Ectodermal cell (in vitro differentiated cells): ENCODE results near the gene WDR5.

Source experiments
- H3K27ac ChIP-seq: 2 replicates; pipeline ENCODE4 v1.7.0; 2013; ENCODE audit warnings: mild to moderate bottlenecking, low read depth, low read length; ENCODE audit not compliant: insufficient read depth, poor library complexity, severe bottlenecking
- H3K27me3 ChIP-seq: 2 replicates; pipeline ENCODE4 v1.7.0; 2013; ENCODE audit warnings: mild to moderate bottlenecking, low read length; ENCODE audit not compliant: insufficient read depth, control insufficient read depth, poor library complexity, severe bottlenecking
- H3K36me3 ChIP-seq: one replicate; pipeline ENCODE4 v1.7.0; 2013; ENCODE audit warnings: low read length; ENCODE audit not compliant: control insufficient read depth, insufficient read depth
- H3K4me1 ChIP-seq: one replicate; pipeline ENCODE4 v1.7.0; 2013; ENCODE audit warnings: low read length; ENCODE audit not compliant: control insufficient read depth, insufficient read depth
- H3K4me3 ChIP-seq: 2 replicates; pipeline ENCODE4 v1.7.0; 2013; ENCODE audit warnings: low read depth, low read length, control low read depth; ENCODE audit not compliant: insufficient read depth
- H3K9me3 ChIP-seq: 2 replicates; pipeline ENCODE4 v1.7.0; 2013; ENCODE audit warnings: mild to moderate bottlenecking, low read length, moderate library complexity; ENCODE audit not compliant: control insufficient read depth
- WGBS, 2 experiments: methylation state at CpG; one replicate each; pipeline ENCODE4 v1.1.7; 2013; ENCODE audit warnings: missing lambda C conversion rate in 2 of 2; 5-methylcytosine and 5-hydroxymethylcytosine counted together

The WDR5 gene

GRCh38 chr9:134178768-134179551 lies 43.1 kb downstream of the WDR5 start:
- Histone ChIP-seq H3K4me3 (no peak overlapping the region), H3K36me3 (no peaks in the 10 kb centered on the region), H3K27me3 (no peaks in the 10 kb centered on the region), H3K27ac (no peak overlapping the region), H3K4me1 (peaks cover 9% of the 10 kb centered on the region), H3K9me3 (no peaks in the 10 kb centered on the region)
- WGBS, 2 experiments, result 80 to 82% methylated on average over 30 of the region's 30 CpGs

- peaks cover 9% of the 10 kb centered on the region for H3K4me1 ChIP-seq
- no peaks in the 10 kb centered on the region for H3K9me3 ChIP-seq
- H3K4me3 ChIP-seq, result no peak overlapping the region
- no peaks in the 10 kb centered on the region for H3K27me3 ChIP-seq
- WGBS, 2 experiments, result 92 to 93% methylated on average over 6 of the region's 6 CpGs
- no peak overlapping the region for H3K27ac ChIP-seq
- no peaks in the 10 kb centered on the region for H3K36me3 ChIP-seq
Measured at GRCh38 chr9:134179595-134179917, 43.7 kb downstream of the WDR5 start.

GRCh38 chr9:134179918-134180785 lies 44.3 kb downstream of the WDR5 start:
- Histone ChIP-seq H3K27me3 (no peaks in the 10 kb centered on the region), H3K27ac (no peak overlapping the region), H3K9me3 (no peaks in the 10 kb centered on the region), H3K36me3 (no peaks in the 10 kb centered on the region), H3K4me1 (peaks cover 9% of the 10 kb centered on the region), H3K4me3 (no peak overlapping the region)
- WGBS, 2 experiments, result 86% methylated on average over 29 of the region's 29 CpGs

GRCh38 chr9:134180786-134181647 lies 45.1 kb downstream of the WDR5 start:
- 91 to 92% methylated on average over 20 of the region's 20 CpGs for WGBS, 2 experiments
- Histone ChIP-seq H3K27me3 (no peaks in the 10 kb centered on the region), H3K27ac (no peak overlapping the region), H3K36me3 (no peaks in the 10 kb centered on the region), H3K4me3 (no peak overlapping the region), H3K4me1 (peaks cover 6% of the 10 kb centered on the region), H3K9me3 (no peaks in the 10 kb centered on the region)

- Histone ChIP-seq H3K36me3 (no peaks in the 10 kb centered on the region), H3K9me3 (no peaks in the 10 kb centered on the region), H3K4me3 (no peak overlapping the region), H3K27me3 (no peaks in the 10 kb centered on the region), H3K4me1 (no peaks in the 10 kb centered on the region), H3K27ac (no peak overlapping the region)
- 87 to 88% methylated on average over 8 of the region's 8 CpGs for WGBS, 2 experiments
Measured at GRCh38 chr9:134181648-134182034, 45.8 kb downstream of the WDR5 start.

- Histone ChIP-seq H3K36me3 (no peaks in the 10 kb centered on the region), H3K27me3 (no peaks in the 10 kb centered on the region), H3K4me3 (no peak overlapping the region), H3K27ac (no peak overlapping the region), H3K4me1 (no peaks in the 10 kb centered on the region), H3K9me3 (no peaks in the 10 kb centered on the region)
- 93 to 95% methylated on average over 4 of the region's 4 CpGs for WGBS, 2 experiments
Measured at GRCh38 chr9:134182554-134183085, 46.7 kb downstream of the WDR5 start.

GRCh38 chr9:134185536-134186011 lies 49.7 kb downstream of the WDR5 start:
- H3K4me3 ChIP-seq, result no peak overlapping the region
- 67 to 68% methylated on average over 8 of the region's 8 CpGs for WGBS, 2 experiments
- no peak overlapping the region for H3K27ac ChIP-seq
- H3K36me3 ChIP-seq, result no peaks in the 10 kb centered on the region
- no peaks in the 10 kb centered on the region for H3K9me3 ChIP-seq
- no peaks in the 10 kb centered on the region for H3K27me3 ChIP-seq
- peaks cover 17% of the 10 kb centered on the region for H3K4me1 ChIP-seq

GRCh38 chr9:134186471-134187109 lies 50.7 kb downstream of the WDR5 start:
- WGBS, 2 experiments, result 89 to 90% methylated on average over 21 of the region's 21 CpGs

GRCh38 chr9:134187110-134187531 lies 51.2 kb downstream of the WDR5 start:
- Histone ChIP-seq H3K4me3 (no peak overlapping the region), H3K27ac (no peak overlapping the region), H3K4me1 (peaks cover 17% of the 10 kb centered on the region), H3K9me3 (no peaks in the 10 kb centered on the region), H3K36me3 (no peaks in the 10 kb centered on the region), H3K27me3 (no peaks in the 10 kb centered on the region)
- WGBS, 2 experiments, result 86 to 88% methylated on average over 12 of the region's 12 CpGs

More at GRCh38 chr9:134186471-134187109, 50.7 kb downstream of the WDR5 start:
- H3K27me3 ChIP-seq, result no peaks in the 10 kb centered on the region
- no peaks in the 10 kb centered on the region for H3K9me3 ChIP-seq
- H3K4me3 ChIP-seq, result no peak overlapping the region
- H3K27ac ChIP-seq, result no peak overlapping the region
- peaks cover 17% of the 10 kb centered on the region for H3K4me1 ChIP-seq
- no peaks in the 10 kb centered on the region for H3K36me3 ChIP-seq
